Activated naive CD4-positive, alpha-beta T cell treated with anti-CD3 and anti-CD28 coated beads, Interleukin-2, amount 50 U/mL, for 16 hours (primary cell): ENCODE results near the gene BAIAP2L2.
"Not testable (repeated sequence)": the region's sequence is repeated elsewhere in the genome, so short reads cannot be mapped to it uniquely, and the experiment has no call there.

ENCODE experiments used
- DNase-seq: peaks from one replicate; pipeline ENCODE4 v3.0.0-alpha.2; 2020

BAIAP2L2 gene

GRCh38 chr22:38066381-38067027 lies 44.0 kb downstream of the BAIAP2L2 start:
- DNase-seq = no peak

- DNase-seq = no peak
Observed at GRCh38 chr22:38065539-38065938, 44.9 kb downstream of the BAIAP2L2 start.

GRCh38 chr22:38062791-38063190 lies 47.7 kb downstream of the BAIAP2L2 start:
- no peak for DNase-seq

DNA sequence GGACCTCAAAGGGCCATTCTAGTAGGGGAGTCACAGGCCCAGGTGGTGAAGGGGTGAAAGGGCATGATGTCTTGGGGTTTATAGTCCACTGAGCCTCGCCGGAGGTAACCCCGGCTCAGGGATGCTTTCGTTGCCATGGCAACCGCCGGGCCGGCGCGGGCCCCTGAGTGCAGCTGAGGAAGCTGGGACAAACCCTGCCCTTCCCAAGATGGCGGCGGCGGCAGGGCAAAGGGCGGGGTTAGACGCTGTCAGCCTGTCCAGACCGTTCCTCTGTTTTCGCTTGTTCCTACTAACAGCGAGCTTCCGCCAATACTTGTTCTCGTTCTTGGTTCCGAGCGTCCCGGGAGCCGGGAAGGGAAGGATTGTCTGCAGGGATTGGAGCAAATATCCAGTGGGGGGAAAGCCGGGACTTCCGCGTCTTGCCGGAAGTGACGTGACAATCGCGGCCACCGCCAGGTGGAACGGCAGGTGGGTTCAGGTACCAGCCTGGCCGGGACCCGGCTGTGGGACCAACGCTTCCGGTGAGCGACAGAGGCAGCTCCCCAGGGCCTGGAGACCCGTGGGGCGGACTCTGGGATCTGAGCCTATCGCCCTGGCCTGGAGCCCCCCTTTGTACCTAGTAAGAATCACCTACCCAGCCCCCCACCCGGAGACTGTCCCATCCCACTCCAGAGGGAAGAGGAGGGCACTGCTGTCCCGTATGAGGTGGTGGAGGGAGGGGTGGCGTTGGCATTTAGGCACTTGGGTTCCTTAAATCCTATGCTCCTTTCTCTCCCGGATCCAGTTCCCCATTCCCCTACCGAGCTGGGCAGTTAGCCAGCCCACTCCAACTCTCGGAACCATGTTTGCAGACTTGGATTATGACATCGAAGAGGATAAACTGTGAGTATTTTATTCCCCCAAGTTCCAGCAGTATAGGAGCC lies 53.3 kb downstream of the BAIAP2L2 start, which contains the start of gene PICK1:
PICK1 (plus strand) TSS at position 436 of the 923 bp plus-strand sequence; CDS start at position 842, 406 bp downstream.
- peak; percentile 82 for DNase-seq

- DNase-seq = peak; percentile 77
Observed at GRCh38 chr22:38051900-38052862, 58.3 kb downstream of the BAIAP2L2 start.

GRCh38 chr22:38051261-38051660 lies 59.2 kb downstream of the BAIAP2L2 start:
- no peak for DNase-seq

GRCh38 chr22:38050720-38051119 lies 59.8 kb downstream of the BAIAP2L2 start:
- no peak for DNase-seq

DNA sequence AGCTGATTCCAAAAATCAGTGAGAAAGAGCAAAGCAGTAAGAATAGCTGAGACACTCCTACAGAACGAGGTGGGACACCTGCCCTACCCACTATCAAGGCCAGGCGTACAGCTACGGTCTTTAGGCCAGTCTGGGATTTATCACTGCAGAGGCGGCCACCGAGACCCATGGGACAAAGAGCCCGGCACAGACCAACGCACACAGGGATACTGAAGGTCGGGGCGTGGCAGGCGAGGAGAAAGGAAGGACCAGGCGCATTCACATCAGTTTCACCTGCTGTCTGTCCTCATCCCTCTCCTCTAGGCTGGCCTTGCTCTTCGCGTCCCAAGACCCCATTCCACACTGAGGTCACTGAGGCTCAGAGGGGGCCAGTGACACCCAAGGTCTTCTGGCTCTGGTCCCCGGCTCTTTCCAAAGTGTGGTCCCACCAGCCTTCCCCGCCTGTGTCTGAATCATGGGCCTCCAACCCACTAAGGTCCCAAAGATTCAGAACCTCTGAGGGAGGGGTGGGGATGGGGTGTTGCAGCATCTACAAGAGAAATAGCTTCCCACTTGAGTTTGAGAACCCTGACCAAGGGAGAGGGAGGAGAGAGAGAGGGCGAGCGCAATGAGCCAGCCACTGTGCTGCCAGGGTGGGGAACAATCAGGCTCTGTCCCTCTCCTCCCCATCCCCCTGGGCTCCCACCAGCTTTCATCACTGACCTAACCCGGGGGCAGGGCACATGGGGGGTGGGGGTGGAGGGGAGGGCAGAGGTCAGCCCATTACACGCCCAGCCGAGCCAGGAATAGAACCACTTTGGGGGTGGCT lies 60.5 kb downstream of the BAIAP2L2 start:
- no peak for DNase-seq

DNA sequence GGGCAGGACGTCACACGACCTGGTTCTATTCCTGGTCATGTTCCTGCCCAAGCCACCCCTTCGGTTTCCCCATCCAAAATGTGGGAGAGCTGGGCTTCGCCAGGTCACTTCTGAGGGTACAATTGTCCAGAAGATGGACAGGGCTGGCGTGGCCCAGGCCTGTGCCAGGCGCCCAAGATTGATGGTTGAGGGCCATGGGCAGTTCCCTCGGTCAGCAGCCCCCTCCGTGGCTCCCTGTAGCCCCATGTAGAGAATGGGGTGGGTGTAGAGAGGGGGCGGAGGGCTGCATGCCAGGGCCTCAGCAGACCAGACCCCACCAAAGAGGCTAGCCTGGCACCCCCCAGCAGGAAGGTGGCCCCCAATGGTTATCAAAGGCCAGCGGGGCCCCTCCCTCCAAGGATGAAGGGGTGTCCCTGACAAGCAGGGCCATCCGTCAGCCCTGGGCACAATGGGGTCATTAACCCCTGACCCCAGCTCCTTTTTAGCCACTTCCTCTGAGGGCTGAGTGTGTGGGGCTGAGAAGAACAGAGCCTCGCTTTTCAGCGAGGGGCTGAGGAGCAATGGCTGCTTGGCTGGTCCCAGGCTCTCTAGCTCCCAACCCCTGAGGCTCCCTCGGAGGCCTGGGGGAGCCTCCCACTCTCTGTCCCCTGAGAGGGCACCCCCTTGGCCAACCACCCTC lies 64.3 kb downstream of the BAIAP2L2 start:
- DNase-seq = no peak

DNA sequence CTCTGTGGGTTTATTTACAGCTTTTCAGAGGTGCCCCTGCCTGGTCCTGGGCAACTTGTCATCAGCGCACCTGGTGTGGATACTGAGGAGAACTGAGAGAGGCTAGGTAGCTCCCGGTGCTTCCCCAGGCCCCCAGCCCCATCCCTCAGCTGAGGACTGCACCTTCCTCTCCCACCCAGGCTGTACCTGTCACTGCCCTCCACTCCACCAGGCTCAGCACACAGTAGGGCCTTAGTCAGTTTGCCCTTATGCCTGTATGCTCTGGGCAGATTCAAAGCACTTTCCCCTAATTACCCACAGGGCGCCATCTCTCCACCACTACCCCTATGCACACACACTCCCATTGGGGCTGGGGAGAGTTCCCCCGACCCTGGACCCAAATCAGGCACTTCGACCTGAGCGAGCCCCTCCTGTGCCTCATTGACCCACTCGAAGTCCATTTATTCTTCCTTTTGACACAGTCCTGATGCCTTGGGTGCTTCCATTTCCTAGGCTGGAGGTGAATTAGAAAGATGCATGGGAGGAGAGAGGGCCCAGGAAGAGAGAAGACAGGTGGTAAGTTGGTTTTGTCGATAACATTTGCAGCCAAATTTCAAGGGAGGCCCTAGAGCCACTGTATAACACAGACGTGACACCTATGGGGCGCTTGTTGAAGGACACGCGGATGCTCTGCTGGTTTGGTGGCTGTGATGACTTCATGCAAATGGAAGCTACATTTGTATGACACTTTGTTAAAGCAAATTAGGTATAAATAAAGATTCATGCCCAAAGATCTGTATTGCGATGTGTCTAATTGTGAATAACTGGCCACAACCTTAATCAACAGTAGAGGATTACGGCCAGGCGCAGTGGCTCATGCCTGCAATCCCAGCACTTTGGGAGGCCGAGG lies 67.1 kb downstream of the BAIAP2L2 start:
- no peak for DNase-seq

GRCh38 chr22:38042488-38042790 lies 68.0 kb downstream of the BAIAP2L2 start:
- no peak for DNase-seq

DNA sequence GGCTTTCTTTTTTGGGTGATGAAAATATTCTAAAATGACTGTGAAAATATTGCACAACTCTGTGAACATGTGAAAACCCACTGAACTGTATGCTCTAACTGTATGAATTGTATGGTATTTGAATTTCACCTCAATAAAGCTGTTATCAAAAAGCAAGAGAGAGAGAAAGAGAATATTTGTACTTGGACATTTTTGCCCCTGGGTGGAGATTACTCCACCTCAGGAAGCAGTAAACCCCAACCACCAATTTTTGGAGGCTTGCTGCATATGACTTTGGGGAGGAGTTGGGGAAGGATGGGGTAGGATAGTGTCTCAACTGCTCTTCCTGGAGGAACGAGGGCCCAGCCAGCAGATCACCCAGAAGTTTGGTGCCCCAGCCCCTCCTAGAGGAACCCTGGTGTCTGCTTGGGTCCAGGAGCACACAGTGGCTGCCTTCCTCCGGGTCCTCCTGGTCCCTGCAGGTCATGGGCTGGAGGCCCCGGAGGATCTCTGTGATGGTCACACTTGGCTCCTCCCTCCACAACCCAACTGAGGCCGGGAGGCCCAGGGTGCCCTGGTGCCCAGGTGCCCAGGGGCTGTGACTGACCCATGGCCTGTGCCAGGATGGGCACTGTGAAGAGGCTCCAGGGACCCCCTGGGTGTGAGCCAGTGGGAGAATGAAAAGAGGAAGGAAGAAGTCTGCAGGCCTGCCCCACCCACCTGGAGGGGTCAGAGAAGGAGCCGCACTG lies 68.6 kb downstream of the BAIAP2L2 start:
- DNase-seq = no peak

DNA sequence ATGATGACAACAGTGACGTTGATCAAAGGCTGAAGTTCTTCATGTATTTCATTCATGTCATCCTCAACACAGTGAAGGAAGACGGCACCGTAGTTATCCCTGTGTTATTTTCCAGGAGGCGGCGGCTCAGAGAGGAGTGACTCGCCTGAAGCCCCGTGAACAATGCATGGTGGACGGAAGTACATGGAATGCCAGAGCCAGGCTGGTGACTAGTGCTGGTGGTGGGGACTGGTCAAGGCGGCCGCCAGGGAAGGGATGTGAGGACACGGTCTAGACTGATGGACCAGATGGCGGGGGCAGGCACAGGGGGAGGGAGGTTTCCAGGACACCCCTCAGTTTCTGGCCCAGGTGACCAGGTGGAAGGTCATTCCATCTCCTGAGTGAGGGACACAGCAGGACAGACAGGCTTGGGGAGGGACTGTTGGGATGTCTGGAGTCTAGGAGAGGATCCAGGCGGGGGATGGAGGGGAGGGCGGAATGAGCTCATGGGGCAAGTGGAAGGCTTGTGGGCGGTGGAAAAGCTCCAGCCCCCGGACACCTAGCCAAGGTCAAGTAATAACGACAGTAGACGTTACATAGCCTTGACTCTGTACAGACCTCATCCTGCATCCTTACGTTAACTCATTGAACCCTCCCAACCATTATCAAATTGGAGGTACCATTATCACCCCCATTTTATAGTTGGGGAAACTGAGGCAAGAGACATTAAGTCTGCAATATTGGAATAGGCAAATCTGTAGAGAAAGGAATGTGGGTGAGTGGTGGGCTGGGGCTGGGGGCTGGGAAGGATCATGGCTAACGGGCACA lies 69.3 kb downstream of the BAIAP2L2 start:
- no peak for DNase-seq

GRCh38 chr22:38038890-38039812 lies 71.3 kb downstream of the BAIAP2L2 start:
- DNase-seq = no peak

GRCh38 chr22:38038426-38038825 lies 72.1 kb downstream of the BAIAP2L2 start:
- DNase-seq = no peak

DNA sequence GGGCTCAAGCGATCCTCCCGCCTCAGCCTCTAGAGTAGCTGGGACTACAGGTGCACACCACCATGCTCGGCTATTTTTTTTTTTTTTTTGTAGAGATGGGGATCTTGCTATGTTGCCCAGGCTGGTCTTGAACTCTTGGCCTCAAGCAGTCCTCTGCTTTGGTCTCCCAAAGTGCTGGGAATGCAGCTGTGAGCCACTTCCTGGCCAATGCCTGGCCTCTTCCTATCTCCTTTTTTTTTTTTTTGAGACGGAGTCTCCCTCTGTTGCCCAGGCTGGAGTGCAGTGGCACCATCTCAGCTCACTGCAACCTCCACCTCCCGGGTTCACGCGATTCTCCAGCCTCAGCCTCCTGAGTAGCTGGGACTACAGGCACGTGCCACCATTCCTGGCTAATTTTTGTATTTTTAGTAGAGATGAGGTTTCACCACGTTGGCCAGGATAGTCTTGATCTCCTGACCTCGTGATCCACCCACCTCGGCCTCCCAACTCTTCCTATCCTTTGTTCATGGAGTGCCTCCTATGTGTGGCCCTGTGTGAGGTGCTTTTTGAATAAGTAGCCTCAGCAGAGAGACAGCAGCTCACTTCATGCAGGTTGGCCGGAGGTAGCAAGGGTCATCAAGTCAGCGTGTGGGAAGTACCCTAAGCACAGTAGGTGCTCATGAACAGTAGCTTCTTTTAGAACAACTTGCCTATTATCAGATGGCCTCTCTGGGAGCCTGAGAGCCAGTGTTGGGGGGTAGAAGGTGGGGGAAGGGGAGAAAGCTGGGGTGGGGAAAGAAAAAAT lies 72.9 kb downstream of the BAIAP2L2 start:
- not testable (repeated sequence) for DNase-seq
